Keratinocyte (primary cell): ENCODE data around the gene UGT1A6. TPM values are rescaled to one million over a fixed set of nuclear protein-coding genes. Genes with fewer than 3 reads are reported as not detected.

Experiments used
- DNase-seq: peaks from one replicate; pipeline ENCODE4 v3.0.0-alpha.2; 2011; ENCODE audit warnings: low read depth, missing footprints, low spot score
- FAIRE-seq: peaks from 2 replicates; lab custom pipeline; 2011; peaks lifted over from hg19 to GRCh38; lab: Jason Lieb, UNC
- H2AFZ ChIP-seq: 2 replicates; pipeline ENCODE4 v1.6.0; 2012; ENCODE audit warnings: low read length, control low read depth, inconsistent platforms; ENCODE audit not compliant: control insufficient read depth
- H3K27ac ChIP-seq: 2 replicates; pipeline ENCODE4 v1.5.1; 2011; ENCODE audit warnings: low read length; ENCODE audit not compliant: control insufficient read depth, insufficient read depth
- H3K27me3 ChIP-seq: 3 replicates; pipeline ENCODE4 v1.6.0; 2011; ENCODE audit warnings: low read length; ENCODE audit not compliant: control insufficient read depth, insufficient read depth; ENCODE audit errors: extremely low read depth
- H3K36me3 ChIP-seq, 2 experiments: 2 replicates in 1 of 2; 3 replicates in 1 of 2; pipeline ENCODE4 v1.5.1; 2011; ENCODE audit warnings: low read length in 2 of 2, mild to moderate bottlenecking in 1 of 2; ENCODE audit not compliant: control insufficient read depth in 2 of 2, insufficient read depth in 2 of 2; ENCODE audit errors: extremely low read depth in 1 of 2
- H3K4me1 ChIP-seq: 3 replicates; pipeline ENCODE4 v1.5.1; 2011; ENCODE audit warnings: low read length; ENCODE audit not compliant: control insufficient read depth, insufficient read depth; ENCODE audit errors: extremely low read depth
- H3K4me2 ChIP-seq: 3 replicates; pipeline ENCODE4 v1.6.0; 2011; ENCODE audit warnings: low read depth, low read length; ENCODE audit not compliant: control insufficient read depth, insufficient read depth; ENCODE audit errors: extremely low read depth
- H3K4me3 ChIP-seq, 3 experiments: fragments of 200-600 bp in 1 of 3; sonication (generic) in 1 of 3; 2 replicates in 2 of 3; 3 replicates in 1 of 3; pipeline ENCODE4 v1.5.1; 2011 to 2016; ENCODE audit warnings: low read length in 3 of 3, mild to moderate bottlenecking in 3 of 3, control low read depth in 2 of 3, inconsistent platforms in 1 of 3, low read depth in 1 of 3, mixed read lengths in 1 of 3, mixed run types in 1 of 3, moderate library complexity in 1 of 3; ENCODE audit not compliant: control insufficient read depth in 2 of 3, insufficient read depth in 2 of 3; ENCODE audit errors: extremely low read depth in 1 of 3
- H3K79me2 ChIP-seq: 2 replicates; pipeline ENCODE4 v1.6.0; 2012; ENCODE audit warnings: low read length; ENCODE audit not compliant: control insufficient read depth, insufficient read depth
- H3K9ac ChIP-seq: 3 replicates; pipeline ENCODE4 v1.6.0; 2011; ENCODE audit warnings: low read length; ENCODE audit not compliant: control insufficient read depth, insufficient read depth; ENCODE audit errors: extremely low read depth
- H3K9me1 ChIP-seq: 3 replicates; pipeline ENCODE4 v1.6.0; 2011; ENCODE audit warnings: low read length; ENCODE audit not compliant: control insufficient read depth, insufficient read depth; ENCODE audit errors: extremely low read depth
- H3K9me3 ChIP-seq: 2 replicates; pipeline ENCODE4 v1.5.1; 2012; ENCODE audit warnings: low read depth, low read length; ENCODE audit not compliant: control insufficient read depth
- H4K20me1 ChIP-seq: 3 replicates; pipeline ENCODE4 v1.6.0; 2011; ENCODE audit warnings: low read length; ENCODE audit not compliant: control insufficient read depth, insufficient read depth; ENCODE audit errors: extremely low read depth
- EZH2 ChIP-seq: IDR thresholded peaks from one replicate; pipeline ENCODE4 v1.6.1; 2012; ENCODE audit warnings: inconsistent platforms, mild to moderate bottlenecking, low read length, moderate library complexity
- dilution Hi-C: fragments of 300-500 bp; cut with MboI; formaldehyde crosslinking; loops from one replicate; pipeline ENCODE4 v1.7.0; 2020; ENCODE audit warnings: low sequenced_read_pairs; ENCODE audit not compliant: extremely low pct_ligation_motif_present
- polyA plus RNA-seq, 5 experiments: library from polyadenylated mRNA; depleted of rRNA in 3 of 5; stranded (reverse) in 3 of 5; stranded (forward) in 1 of 5; unstranded in 1 of 5; fragments of >200 nt; gene quantifications; 1 replicate in 1 of 5; 2 replicates in 3 of 5; 3 replicates in 1 of 5; pipeline versions ENCODE4 v1.2.1 to v1.2.3, GENCODE V29; 2011 to 2012; ENCODE audit warnings: missing spikeins in 2 of 5, low read depth in 1 of 5, low replicate concordance in 1 of 5
- TF ChIP-seq, protein P1 (sequence below), 3 experiments: IDR thresholded peaks in 1 of 3; conservative IDR thresholded peaks in 1 of 3; optimal IDR thresholded peaks in 1 of 3; 2 replicates in 2 of 3; 3 replicates in 1 of 3; pipeline versions ENCODE3 to v1.5.1; 2011; ENCODE audit warnings: low read length in 3 of 3, mild to moderate bottlenecking in 3 of 3, moderate library complexity in 2 of 3, control low read depth in 1 of 3, inconsistent platforms in 1 of 3; ENCODE audit not compliant: insufficient read depth in 2 of 3; ENCODE audit errors: extremely low read depth in 1 of 3

The UGT1A6 gene
- polyA plus RNA-seq, 1 donor (not counting 4 experiments of a cell fraction or from before 2014, with no cell fraction given): 133 TPM

DNA sequence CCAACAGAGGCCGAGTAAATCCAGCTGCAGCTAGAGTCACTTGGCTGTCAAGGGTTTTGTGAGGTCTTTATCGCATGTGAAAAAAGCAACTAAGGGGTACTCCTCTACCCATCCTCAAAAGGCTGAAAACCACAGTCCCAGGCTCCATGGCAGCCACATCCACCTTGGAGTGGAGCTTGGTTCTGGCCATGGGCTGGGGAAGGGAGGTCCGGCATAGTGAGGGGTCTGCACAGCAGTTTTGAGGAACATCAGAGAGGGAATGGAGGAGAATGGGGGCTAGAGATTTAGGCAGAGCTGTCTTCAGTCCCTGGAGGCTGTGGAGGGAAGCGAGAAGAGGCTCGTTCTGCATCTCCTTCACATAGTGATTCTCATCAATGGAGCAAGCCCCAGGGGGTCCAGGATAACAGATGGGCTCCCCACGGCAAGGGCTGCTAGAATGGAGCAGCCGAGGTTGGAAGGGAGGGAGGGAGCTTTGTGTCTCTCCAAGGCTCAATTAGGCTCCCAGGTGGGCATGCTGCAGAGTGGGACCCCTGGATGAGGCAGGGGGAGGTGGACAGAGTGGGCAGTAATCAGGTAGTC lies 106.5 kb downstream of the UGT1A6 start:
- no peak for DNase-seq
- FAIRE-seq: no peak
- no peaks in the 10 kb centered on the region for H3K9me3 ChIP-seq
- no peak for TF ChIP-seq EZH2
- TF ChIP-seq, protein P1, sequence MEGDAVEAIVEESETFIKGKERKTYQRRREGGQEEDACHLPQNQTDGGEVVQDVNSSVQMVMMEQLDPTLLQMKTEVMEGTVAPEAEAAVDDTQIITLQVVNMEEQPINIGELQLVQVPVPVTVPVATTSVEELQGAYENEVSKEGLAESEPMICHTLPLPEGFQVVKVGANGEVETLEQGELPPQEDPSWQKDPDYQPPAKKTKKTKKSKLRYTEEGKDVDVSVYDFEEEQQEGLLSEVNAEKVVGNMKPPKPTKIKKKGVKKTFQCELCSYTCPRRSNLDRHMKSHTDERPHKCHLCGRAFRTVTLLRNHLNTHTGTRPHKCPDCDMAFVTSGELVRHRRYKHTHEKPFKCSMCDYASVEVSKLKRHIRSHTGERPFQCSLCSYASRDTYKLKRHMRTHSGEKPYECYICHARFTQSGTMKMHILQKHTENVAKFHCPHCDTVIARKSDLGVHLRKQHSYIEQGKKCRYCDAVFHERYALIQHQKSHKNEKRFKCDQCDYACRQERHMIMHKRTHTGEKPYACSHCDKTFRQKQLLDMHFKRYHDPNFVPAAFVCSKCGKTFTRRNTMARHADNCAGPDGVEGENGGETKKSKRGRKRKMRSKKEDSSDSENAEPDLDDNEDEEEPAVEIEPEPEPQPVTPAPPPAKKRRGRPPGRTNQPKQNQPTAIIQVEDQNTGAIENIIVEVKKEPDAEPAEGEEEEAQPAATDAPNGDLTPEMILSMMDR (optimal IDR thresholded peaks at IDR 0.05 in 1 of 3, IDR thresholded peaks at IDR 0.05 in 1 of 3, conservative IDR thresholded peaks at IDR 0.05 in 1 of 3; ENCODE audit: extremely low read depth in 1 of 3, insufficient read depth in 2 of 3, low read length in 3 of 3): no peak
- H3K36me3 ChIP-seq: no peaks in the 10 kb centered on the region
- H3K4me2 ChIP-seq: no peak overlapping the region
- peaks cover 6% of the 10 kb centered on the region for H3K27me3 ChIP-seq
- H4K20me1 ChIP-seq: no peaks in the 10 kb centered on the region
- no peak overlapping the region for H3K9ac ChIP-seq
- H3K79me2 ChIP-seq: no peaks in the 10 kb centered on the region
- H3K4me1 ChIP-seq: peaks cover 9% of the 10 kb centered on the region
- no peaks in the 10 kb centered on the region for H3K9me1 ChIP-seq
- dilution Hi-C loops: no loop called here
- no peak overlapping the region for H2AFZ ChIP-seq
- H3K4me3 ChIP-seq: no peak overlapping the region
- no peak overlapping the region for H3K27ac ChIP-seq

DNA sequence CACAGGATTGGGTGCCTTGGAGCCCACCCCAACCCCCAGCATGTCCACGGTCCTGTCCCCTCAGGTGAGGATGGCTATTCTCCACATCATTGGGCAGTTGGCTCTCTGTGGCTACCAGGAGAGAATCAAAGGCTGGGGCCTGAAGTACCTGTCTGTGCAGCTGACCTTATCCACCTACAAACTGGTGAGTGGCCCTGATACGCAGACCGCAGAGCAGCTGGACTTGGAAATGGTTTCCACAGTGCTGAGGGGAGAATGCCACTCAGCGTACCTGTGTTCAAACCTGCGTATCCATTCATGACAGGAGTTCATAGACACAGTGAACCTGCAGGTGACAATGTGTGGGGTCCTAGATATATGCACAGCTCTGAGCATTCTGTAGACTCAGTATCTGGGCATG lies 107.0 kb downstream of the UGT1A6 start:
- Histone ChIP-seq H3K4me3 (no peak overlapping the region), H3K4me2 (no peak overlapping the region), H3K9me3 (no peaks in the 10 kb centered on the region), H2AFZ (no peak overlapping the region), H3K27ac (no peak overlapping the region), H3K79me2 (no peaks in the 10 kb centered on the region), H3K4me1 (peaks cover 9% of the 10 kb centered on the region), H4K20me1 (no peaks in the 10 kb centered on the region), H3K9me1 (no peaks in the 10 kb centered on the region), H3K36me3 (no peaks in the 10 kb centered on the region), H3K27me3 (peaks cover 6% of the 10 kb centered on the region), H3K9ac (no peak overlapping the region)
- TF ChIP-seq EZH2: no peak
- TF ChIP-seq, protein P1 (optimal IDR thresholded peaks at IDR 0.05 in 1 of 3, IDR thresholded peaks at IDR 0.05 in 1 of 3, conservative IDR thresholded peaks at IDR 0.05 in 1 of 3; ENCODE audit: extremely low read depth in 1 of 3, insufficient read depth in 2 of 3, low read length in 3 of 3): no peak
- dilution Hi-C loops: no loop called here
- FAIRE-seq (no peak), DNase-seq (no peak)
